ENCODE data around the gene ACOT8.
"Not testable (repeated sequence)": the region's sequence is repeated elsewhere in the genome, so short reads cannot be mapped to it uniquely, and the experiment has no call there.

ACOT8 gene

DNA sequence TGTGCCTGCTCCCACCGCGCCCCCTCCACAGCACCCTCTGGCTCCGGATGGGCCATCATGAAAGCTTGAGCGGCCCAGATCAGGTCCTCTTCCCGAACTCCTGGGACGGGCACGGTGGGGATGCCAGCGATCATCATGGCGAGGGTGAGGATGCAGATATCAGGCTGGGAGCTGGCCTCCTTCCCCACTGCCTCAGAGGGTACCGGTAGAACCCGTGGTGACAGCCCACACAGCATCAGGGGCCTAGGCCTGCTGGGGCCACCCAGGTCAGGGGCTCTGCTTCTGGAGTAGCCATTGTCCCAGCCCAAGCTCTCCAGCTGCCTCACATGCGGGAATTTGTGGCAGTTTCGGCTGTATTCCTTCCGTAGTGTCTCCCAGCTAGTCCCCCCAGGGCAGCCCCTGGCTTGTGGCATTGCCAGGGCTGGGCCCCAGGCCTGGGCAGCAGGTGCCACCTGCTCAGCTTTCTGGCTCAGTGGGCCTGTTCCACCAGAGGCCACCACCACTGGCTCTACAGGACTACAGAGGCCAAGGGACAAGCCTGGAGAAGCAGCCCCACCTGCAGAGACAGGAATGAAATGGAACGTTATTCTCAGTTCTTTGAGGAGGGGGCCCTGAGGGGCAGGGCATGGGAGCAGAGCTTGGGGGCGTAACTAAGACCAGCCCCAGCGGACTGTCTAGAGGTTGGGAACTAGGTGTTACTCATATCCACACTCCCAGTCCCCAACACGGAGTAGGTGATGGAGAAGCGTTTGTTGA, 29.6 kb upstream of the ACOT8 start:
- DNase-seq: no peak

DNA sequence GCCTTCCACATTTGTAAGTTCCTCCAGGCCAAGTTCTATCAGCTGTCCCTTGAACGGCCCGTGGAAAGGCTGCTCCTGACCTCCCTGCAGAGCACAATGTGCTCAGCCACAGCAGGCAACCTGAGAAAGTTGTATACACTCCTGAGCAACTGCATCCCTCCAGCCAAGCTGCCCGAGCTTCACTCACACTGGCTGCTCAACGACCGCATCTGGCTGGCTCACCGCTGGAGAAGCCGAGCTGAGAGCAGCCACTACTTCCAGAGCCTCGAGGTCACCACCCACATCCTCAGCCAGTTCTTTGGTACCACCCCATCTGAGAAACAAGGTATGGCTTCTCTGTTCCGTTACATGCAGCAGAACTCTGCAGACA, 25.9 kb upstream of the ACOT8 start:
- no peak for DNase-seq

- DNase-seq: no peak
Observed at GRCh38 chr20:45882469-45883099, 25.4 kb upstream of the ACOT8 start.

DNA sequence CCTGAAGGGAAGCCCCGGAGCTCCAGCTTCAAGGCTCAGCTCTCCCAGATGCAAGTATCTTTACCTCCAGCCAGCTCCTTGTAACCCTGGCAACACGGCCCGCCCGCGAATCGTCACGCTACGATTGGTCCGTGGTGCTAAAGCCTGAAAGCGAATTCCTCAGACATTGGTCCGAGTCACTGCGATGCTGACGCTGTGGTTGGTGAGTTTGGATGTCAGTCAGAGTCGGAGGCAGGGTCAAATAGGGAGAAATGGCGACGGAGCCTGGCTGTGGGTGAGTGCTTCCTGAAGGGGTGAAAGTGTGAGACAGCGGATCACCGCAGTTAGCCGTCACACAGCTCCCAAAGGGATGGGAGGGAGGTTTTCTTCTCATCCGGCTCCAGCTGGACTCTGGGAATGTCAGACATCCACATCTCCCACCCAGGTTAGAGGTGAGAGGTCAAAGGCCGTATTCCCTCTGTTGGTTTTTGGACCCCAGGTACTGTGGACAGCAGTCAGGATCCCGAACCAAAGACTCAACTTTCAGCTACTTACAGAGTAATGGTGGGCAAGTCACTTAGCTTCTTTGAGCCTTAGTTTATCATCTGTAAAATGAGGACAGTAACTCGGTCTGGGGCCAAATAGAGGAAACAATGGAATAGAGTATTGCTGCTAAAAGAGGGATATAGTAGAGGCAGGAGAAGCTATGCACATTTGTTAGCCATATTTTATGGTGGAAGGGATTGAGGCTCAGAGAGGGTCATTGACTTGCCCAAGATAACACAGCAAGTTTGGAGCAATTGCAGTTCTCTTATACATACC, 24.0 kb upstream of the ACOT8 start, which contains the start of gene ZSWIM1:
Gene ZSWIM1 (plus strand): TSS at position 240 of the 801 bp plus-strand sequence. CDS start 1,366 bp downstream, outside the sequence.
- peak; percentile 97 for DNase-seq

DNA sequence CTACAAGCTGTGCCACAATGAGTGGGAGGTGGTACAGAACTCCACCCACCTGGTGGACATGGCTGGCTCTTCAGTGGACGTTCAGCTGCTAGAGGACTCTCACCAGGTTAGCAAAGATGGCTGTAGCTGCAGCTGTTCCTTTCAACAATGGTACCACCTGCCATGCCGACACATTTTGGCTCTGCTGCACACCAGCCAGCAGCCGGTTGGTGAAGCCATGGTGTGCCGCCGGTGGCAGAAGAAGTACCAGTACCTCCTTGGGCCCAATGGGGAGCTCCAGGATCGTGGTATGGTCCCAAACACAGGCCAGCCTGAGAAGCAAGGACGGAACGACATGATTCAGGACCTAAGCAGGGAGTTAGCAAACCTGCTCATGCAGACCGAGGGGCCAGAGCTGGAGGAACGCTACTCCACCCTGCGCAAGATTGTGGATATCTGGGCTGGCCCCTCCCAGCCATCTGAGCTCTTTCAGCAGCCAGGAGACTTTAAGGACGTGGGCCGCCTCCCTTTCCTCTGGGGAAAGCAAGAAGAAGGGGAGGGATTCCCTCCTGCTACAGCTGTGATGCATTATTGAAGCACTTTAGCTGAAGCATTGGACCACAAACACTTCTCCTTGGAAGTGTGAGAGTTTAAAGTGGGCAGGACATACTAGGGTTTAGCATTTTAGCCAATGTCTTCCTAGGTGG, 21.0 kb upstream of the ACOT8 start:
- no peak for DNase-seq

DNA sequence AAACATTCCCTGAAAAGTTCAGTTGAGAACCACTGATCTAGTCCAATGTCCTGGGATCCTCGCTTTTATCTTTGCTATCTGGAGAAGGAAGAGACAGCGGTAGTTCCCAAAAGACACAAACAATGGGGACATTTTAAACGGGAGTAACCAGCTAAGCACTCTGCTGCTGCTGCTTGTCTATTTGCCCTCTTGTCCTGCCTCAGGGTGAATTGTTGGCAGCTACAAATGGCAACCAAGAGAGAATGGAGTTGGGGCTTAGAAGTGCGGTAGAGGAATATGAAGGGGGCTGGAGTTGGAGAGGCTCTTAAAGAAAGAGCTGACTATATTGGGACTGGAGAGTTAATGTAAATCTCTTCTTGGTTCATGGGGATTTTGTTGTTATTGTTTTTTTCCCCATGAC, 17.4 kb upstream of the ACOT8 start:
- no peak for DNase-seq

GRCh38 chr20:45874104-45874481, 16.9 kb upstream of the ACOT8 start:
- DNase-seq: not testable (repeated sequence)

DNA sequence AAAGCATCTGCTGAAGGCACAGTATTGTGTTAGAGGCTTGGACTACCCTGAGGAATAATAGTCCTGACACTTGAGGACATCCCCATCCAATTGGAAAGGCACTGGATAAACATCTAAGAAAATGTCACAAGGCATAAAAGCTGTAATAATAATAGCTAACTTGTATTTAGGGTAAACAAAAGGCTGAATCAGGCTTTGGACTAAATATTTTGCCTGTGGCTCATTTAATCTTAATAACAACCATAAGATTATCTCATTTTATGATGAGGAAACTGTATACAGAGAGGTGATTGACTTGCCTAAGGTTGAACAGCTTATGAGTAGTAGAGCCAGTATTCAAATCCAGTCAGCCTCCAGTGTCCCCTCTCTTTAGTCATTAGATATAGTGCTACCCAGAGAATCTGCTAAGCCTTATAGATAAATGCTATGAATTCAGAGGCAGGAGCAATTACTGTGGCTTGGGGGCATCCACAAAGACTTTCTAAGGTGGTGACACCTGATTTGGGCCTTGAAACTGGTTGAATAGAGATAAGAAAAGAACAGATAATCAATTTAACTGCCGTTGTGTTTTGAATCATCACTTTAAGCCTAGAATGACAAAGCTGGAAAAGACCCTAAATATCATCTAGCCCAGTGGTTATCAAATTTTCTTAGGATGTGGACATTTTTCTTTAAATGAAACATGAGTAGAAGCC, 16.4 kb upstream of the ACOT8 start:
- no peak for DNase-seq

DNA sequence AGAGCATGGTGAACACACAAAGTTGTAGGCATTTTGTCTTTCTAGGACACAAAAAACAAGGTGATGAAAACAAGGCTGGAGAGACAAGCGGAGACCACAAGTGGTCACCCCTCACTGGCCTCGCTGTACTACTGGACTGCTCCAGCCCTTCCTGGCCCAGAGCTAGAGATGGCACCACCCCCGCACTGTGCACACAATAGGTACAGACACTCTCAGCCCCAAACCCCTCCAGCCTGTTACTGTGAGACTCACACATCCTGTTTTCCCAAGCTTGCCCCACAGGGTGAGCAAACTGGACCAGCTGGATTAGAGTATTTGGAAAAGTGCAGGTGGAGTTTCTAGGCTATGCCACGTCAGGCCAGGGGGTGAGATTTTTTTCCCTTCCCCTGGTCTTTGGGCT, 15.4 kb upstream of the ACOT8 start:
- no peak for DNase-seq

- DNase-seq: no peak
Observed at GRCh38 chr20:45867819-45868176, 10.6 kb upstream of the ACOT8 start.

GRCh38 chr20:45867136-45867818, 10.1 kb upstream of the ACOT8 start:
- no peak for DNase-seq

GRCh38 chr20:45866454-45866853, 9.3 kb upstream of the ACOT8 start:
- no peak for DNase-seq

DNA sequence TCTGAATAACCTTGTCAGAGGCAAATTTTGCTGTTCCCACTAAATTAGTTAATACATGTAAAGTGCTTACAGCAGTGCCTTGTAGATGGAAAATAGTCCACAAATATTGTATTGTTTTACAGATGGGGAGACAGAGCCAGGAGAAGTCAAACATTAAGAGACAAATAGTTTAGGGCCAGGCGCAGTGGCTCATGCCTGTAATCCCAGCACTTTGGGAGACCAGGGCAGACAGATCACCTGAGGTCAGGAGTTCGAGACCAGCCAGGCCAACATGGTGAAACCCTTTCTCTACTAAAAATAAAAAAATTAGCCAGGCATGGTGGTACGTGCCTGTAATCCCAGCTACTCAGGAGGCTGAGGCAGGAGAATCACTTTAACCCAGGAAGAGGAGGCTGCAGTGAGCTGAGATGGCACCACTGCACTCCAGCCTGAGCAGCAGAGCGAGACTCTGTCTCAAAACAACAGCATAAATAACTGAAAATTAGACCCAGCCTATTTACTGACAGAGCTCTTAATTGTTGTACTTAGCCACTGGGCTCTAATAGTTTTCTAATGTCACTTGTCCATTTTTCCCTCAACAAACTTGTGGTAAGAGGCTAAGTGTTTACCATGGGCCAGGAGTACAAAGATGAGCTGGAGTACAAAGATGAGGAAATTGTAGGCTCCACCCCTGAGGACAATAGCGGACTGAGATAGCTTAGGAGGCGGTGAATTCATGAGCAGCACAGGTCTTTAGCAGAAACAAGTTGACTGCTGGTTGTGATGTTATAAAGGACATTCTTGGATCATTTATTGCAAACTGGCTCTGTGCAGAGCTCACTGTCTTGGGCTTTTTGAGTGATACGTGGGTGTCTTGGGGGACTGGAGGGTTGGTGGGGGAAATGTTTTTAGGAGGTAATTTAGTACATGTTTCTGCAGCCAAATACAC, 6.6 kb upstream of the ACOT8 start:
- no peak for DNase-seq

DNA sequence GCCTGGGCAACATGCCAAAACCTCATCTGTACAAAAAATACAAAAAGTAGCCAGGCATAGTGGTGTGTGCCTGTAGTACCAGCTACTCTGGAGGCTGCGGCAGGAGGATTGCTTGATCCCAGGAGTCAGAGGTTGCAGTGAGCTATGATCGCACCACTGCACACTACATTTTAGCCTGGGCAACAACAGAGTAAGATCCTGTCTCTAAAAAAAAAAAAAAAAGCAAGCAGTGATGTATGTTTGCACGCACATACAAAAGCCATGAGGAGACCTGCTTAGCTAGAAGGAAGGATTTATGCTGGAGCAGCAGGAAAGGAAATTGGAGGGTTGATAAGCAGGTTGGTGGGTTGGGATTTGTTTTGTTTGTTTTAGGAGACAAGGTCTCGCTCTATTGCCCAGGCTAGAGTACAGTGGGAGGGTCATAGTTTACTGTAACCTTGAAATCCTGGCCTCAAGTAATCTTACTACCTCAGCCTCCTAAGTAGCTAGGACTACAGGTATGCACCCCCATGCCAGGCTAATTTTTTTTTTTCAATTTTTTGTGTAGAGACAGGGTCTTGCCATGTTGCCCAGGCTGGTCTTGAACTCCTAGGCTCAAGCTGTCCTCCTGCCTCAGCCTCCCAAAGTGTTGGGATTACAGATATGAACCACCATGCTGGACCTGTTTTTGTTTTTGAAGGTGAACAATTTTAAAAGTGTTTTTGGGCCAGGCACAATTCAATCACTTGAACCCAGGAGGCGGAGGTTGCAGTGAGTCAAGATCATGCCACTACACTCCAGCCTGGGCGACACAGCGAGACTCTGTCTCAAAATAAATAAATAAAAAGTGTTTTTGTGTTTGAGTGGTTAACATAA, 4.3 kb upstream of the ACOT8 start:
- no peak for DNase-seq

GRCh38 chr20:45860560-45861220, 3.5 kb upstream of the ACOT8 start:
- DNase-seq: no peak

GRCh38 chr20:45859916-45860315, 2.7 kb upstream of the ACOT8 start:
- DNase-seq: no peak

DNA sequence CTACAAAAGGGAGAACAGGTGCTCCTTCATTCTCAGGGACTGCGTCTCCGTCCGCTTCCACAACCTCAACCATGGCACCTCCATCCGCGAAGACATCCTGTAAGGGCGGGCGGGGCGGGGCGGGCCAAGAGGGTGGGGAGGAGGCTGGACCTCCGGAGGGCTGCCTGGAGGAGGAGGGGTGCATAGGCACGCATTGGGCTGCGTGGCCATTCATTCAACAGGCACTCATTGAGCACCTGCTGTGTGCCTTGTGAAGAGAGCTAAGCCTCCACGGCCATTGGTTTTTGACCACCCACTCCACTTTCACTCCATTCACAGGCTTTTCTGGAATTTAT, 657 bp upstream of the ACOT8 start:
- DNase-seq: peak; percentile 46

DNA sequence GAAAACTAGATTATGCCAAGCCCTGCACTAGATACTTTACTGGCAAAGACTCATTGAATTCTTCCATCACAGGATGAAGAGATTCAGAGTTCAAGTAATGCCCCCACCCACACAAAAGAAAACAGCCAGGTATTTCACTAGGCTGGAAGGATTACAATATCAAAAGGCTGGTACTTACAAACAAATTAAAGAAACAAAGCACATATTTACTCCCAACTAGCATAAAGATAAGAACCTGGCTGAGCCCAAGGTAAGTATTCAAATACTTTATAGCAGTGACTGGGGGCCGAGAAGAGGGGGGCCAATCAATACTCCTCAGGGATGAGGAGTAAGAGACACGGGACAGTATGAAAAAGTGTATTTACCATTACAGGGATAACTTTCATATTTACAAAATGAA, 3.7 kb downstream of the ACOT8 start:
- DNase-seq: no peak

DNA sequence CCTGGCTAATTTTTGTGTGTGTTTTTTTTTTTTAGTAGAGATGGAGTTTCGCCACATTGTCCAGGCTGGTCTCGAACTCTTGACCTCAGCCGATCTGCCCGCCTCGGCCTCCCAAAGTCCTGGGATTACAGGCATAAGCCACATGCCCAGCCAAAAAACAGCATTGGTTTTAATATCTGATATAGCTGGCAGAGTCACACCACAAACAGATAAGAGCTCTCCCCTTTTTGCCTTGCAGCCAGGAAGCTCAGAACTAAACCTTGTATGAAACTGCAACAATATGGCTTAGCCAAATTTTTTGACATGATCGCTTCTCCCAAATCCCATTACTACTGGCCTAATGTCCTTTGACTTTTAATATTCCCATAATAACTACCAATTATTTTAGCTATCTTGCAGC, 4.9 kb downstream of the ACOT8 start:
- no peak for DNase-seq

- DNase-seq: no peak
Observed at GRCh38 chr20:45851501-45851900, 5.7 kb downstream of the ACOT8 start.

Measured in stimulated activated naive CD4-positive, alpha-beta T cell treated with Interleukin-2 at 50 U/mL for 16 hours (primary cell).